HCT116 (cell line): ENCODE results near the gene NCBP3.

Experiments
- ATF3 ChIP-seq: IDR thresholded peaks from 2 replicates; pipeline ENCODE4 v1.6.1; 2012
- EGR1 ChIP-seq: IDR thresholded peaks from 2 replicates; pipeline ENCODE4 v1.6.1; 2012; ENCODE audit warnings: low read depth
- POLR2A ChIP-seq: IDR thresholded peaks from 2 replicates; pipeline ENCODE4 v1.7.0; 2011; ENCODE audit warnings: borderline replicate concordance; ENCODE audit not compliant: insufficient read depth, insufficient read length; ENCODE audit errors: extremely low read depth
- REST ChIP-seq: IDR thresholded peaks from 2 replicates; pipeline ENCODE4 v1.6.1; 2012; ENCODE audit warnings: low read depth
- ZNF274 ChIP-seq: fragments of 200-500 bp; sonication (Bioruptor generic); IDR thresholded peaks from 2 replicates; pipeline ENCODE4 v1.6.1; 2014; ENCODE audit warnings: mild to moderate bottlenecking, low read depth, low read length, inconsistent platforms
- TF ChIP-seq, protein P1 (sequence below), 3 experiments: fragments of 200-600 bp in 1 of 3; sonication (generic) in 1 of 3; IDR thresholded peaks in 2 of 3; conservative IDR thresholded peaks in 1 of 3; 2 replicates each; pipeline ENCODE4 v1.5.1; 2012 to 2017; ENCODE audit warnings: low read depth in 2 of 3, low read length in 2 of 3, antibody characterized with exemption in 1 of 3, borderline replicate concordance in 1 of 3, control low read depth in 1 of 3, mild to moderate bottlenecking in 1 of 3, mixed read lengths in 1 of 3, mixed run types in 1 of 3, moderate library complexity in 1 of 3; ENCODE audit not compliant: insufficient read depth in 1 of 3

- TF ChIP-seq ZNF274 = no peak
- TF ChIP-seq POLR2A = no peak
- no peak for TF ChIP-seq EGR1
- no peak for TF ChIP-seq REST
- TF ChIP-seq, protein P1, sequence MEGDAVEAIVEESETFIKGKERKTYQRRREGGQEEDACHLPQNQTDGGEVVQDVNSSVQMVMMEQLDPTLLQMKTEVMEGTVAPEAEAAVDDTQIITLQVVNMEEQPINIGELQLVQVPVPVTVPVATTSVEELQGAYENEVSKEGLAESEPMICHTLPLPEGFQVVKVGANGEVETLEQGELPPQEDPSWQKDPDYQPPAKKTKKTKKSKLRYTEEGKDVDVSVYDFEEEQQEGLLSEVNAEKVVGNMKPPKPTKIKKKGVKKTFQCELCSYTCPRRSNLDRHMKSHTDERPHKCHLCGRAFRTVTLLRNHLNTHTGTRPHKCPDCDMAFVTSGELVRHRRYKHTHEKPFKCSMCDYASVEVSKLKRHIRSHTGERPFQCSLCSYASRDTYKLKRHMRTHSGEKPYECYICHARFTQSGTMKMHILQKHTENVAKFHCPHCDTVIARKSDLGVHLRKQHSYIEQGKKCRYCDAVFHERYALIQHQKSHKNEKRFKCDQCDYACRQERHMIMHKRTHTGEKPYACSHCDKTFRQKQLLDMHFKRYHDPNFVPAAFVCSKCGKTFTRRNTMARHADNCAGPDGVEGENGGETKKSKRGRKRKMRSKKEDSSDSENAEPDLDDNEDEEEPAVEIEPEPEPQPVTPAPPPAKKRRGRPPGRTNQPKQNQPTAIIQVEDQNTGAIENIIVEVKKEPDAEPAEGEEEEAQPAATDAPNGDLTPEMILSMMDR (IDR thresholded peaks at IDR 0.05 in 2 of 3, conservative IDR thresholded peaks at IDR 0.05 in 1 of 3; ENCODE audit: borderline replicate concordance in 1 of 3, insufficient read depth in 1 of 3, low read depth in 2 of 3, low read length in 2 of 3) = no peak
- TF ChIP-seq ATF3 = no peak
These were observed 84.1 kb downstream of the NCBP3 start for GRCh38 chr17:3761918-3762380.
